HUES6 (cell line): ENCODE measurements around the gene SDK1.
A peak's percentile ranks its signal among the peaks of the same experiment; 100 is the strongest.
"Not testable (repeated sequence)": the region's sequence is repeated elsewhere in the genome, so short reads cannot be mapped to it uniquely, and the experiment has no call there.

Source experiments
- H3K27ac ChIP-seq: 2 replicates; pipeline ENCODE4 v1.7.0; 2013; ENCODE audit warnings: low read depth, mild to moderate bottlenecking, low read length, inconsistent platforms
- H3K27me3 ChIP-seq: 2 replicates; pipeline ENCODE4 v1.6.1; 2013; ENCODE audit warnings: low read length; ENCODE audit not compliant: control insufficient read depth, insufficient read depth
- H3K36me3 ChIP-seq: 2 replicates; pipeline ENCODE4 v1.6.1; 2013; ENCODE audit warnings: low read length; ENCODE audit not compliant: control insufficient read depth, insufficient read depth
- H3K4me1 ChIP-seq: 2 replicates; pipeline ENCODE4 v1.6.1; 2013; ENCODE audit warnings: low read length; ENCODE audit not compliant: control insufficient read depth, insufficient read depth
- H3K4me3 ChIP-seq: 2 replicates; pipeline ENCODE4 v1.5.1; 2013; ENCODE audit warnings: low read depth, low read length
- H3K9ac ChIP-seq: one replicate; pipeline ENCODE4 v1.6.1; 2013; ENCODE audit warnings: mild to moderate bottlenecking, low read length
- H3K9me3 ChIP-seq: 2 replicates; pipeline ENCODE4 v1.6.1; 2013; ENCODE audit warnings: low read depth, low read length; ENCODE audit not compliant: control insufficient read depth, insufficient read depth

SDK1 gene

GRCh38 chr7:4255336-4255735 lies 954.3 kb downstream of the SDK1 start:
- peaks cover 3% of the 10 kb centered on the region for H3K9me3 ChIP-seq
- H3K4me1 ChIP-seq = no peaks in the 10 kb centered on the region
- no peaks in the 10 kb centered on the region for H3K36me3 ChIP-seq
- H3K4me3 ChIP-seq = no peak overlapping the region
- no peaks in the 10 kb centered on the region for H3K27me3 ChIP-seq
- no peak overlapping the region for H3K9ac ChIP-seq
- no peak overlapping the region for H3K27ac ChIP-seq

- H3K9ac ChIP-seq = no peak overlapping the region
Measured at GRCh38 chr7:4256286-4256685, 955.2 kb downstream of the SDK1 start.

GRCh38 chr7:4257146-4258111 lies 956.4 kb downstream of the SDK1 start:
- H3K9ac ChIP-seq = no peak overlapping the region
- no peaks in the 10 kb centered on the region for H3K4me1 ChIP-seq
- H3K9me3 ChIP-seq = peaks cover 3% of the 10 kb centered on the region
- H3K27ac ChIP-seq = no peak overlapping the region
- no peaks in the 10 kb centered on the region for H3K36me3 ChIP-seq
- H3K27me3 ChIP-seq = no peaks in the 10 kb centered on the region
- H3K4me3 ChIP-seq = no peak overlapping the region

More at GRCh38 chr7:4256286-4256685, 955.2 kb downstream of the SDK1 start:
- Histone ChIP-seq H3K4me3 (no peak overlapping the region), H3K27me3 (no peaks in the 10 kb centered on the region), H3K36me3 (no peaks in the 10 kb centered on the region), H3K4me1 (no peaks in the 10 kb centered on the region), H3K9me3 (peaks cover 3% of the 10 kb centered on the region), H3K27ac (no peak overlapping the region)

DNA sequence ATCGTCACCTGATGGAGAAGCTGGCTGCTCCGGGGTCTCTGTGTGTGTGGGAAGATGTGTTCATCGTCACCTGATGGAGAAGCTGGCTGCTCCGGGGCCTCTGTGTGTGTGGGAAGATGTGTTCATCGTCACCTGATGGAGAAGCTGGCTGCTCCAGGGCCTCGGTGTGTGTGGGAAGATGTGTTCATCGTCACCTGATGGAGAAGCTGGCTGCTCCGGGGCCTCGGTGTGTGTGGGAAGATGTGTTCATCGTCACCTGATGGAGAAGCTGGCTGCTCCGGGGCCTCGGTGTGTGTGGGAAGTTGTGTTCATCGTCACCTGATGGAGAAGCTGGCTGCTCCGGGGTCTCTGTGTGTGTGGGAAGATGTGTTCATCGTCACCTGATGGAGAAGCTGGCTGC lies 959.1 kb downstream of the SDK1 start:
- H3K27me3 ChIP-seq, H3K9me3 ChIP-seq, H3K4me1 ChIP-seq, H3K27ac ChIP-seq, H3K36me3 ChIP-seq, H3K9ac ChIP-seq, H3K4me3 ChIP-seq: not testable (repeated sequence)

DNA sequence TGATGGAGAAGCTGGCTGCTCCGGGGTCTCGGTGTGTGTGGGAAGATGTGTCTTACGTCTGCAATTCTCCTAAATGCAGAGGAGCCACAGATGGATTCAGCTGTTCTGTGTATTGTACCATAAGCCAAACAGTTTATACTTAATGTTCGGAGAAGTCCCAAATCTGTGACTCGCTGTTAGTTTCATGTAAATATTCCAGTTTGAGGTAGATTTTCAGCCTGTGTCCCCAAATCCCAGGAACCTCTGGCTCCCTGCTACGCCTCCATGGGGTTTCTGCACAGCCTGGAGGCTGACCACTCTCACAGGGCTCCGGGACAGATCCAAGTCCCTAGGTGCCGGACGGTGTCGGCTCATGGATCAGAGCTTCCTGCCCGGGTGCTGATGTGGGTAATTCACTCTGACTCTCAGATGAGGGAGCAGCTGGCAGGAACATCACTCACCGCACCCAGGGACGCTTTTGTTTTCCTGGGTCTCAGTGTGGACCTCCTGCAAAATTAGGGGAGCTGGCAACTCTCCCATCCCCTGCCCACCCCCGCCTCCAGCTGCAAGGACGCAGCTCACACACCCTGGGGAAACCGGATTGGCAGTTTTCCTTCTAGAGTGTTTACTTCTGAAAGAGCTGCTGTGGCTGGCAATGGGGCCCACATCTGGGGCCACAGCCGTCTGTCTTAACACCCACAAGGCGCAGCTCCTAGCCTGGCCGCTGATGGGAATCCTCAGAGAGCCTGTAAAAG lies 960.0 kb downstream of the SDK1 start:
- no peaks in the 10 kb centered on the region for H3K4me1 ChIP-seq
- H3K27ac ChIP-seq = no peak overlapping the region

DNA sequence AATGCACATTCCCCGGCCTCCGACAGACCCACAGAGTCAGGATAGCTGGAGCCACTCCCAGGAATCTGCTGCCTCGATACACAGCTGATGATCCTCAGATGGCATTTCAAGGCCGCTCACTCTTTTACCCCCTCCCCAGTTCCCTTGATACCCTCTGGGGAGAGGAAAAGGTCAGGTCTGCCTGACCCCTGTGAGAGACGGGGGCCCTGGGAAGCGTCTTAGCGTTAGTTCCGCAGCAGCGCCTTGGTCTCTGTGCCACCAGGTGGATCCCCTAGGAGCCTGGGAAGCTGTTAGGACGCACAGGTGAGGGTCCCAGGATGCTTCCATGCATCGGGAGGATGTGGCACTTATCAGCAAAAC lies 960.5 kb downstream of the SDK1 start:
- Histone ChIP-seq H3K27ac (no peak overlapping the region), H3K27me3 (peaks cover 17% of the 10 kb centered on the region), H3K9me3 (peaks cover 3% of the 10 kb centered on the region), H3K36me3 (no peaks in the 10 kb centered on the region), H3K4me1 (no peaks in the 10 kb centered on the region), H3K9ac (no peak overlapping the region), H3K4me3 (no peak overlapping the region)

More for the DNA sequence above, 960.0 kb downstream of the SDK1 start:
- H3K27me3 ChIP-seq = peaks cover 15% of the 10 kb centered on the region
- H3K9ac ChIP-seq = no peak overlapping the region
- no peaks in the 10 kb centered on the region for H3K36me3 ChIP-seq
- H3K9me3 ChIP-seq = peaks cover 3% of the 10 kb centered on the region
- no peak overlapping the region for H3K4me3 ChIP-seq

- not testable (repeated sequence) for H3K27ac ChIP-seq, H3K36me3 ChIP-seq, H3K4me3 ChIP-seq, H3K9ac ChIP-seq, H3K4me1 ChIP-seq, H3K9me3 ChIP-seq
- H3K27me3 ChIP-seq = peaks cover 17% of the 10 kb centered on the region
Measured at GRCh38 chr7:4264206-4264605, 963.2 kb downstream of the SDK1 start.

DNA sequence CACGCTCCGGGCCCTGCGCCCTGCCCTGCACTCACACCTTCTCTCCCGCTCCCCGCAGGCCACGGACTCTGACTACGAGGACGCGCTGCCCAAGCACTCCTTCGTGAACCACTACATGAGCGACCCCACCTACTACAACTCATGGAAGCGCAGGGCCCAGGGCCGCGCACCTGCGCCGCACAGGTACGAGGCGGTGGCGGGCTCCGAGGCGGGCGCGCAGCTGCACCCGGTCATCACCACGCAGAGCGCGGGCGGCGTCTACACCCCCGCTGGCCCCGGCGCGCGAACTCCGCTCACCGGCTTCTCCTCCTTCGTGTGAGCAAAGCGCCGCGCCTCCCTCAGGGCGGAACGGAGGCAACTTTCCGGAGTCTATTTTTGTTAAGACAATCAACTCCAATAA lies 964.0 kb downstream of the SDK1 start:
- Histone ChIP-seq H3K27ac (no peak overlapping the region), H3K9ac (no peak overlapping the region), H3K4me3 (0 out of 2 replicates have a peak overlapping the region, but pooled peaks have one; percentile 30), H3K4me1 (0 out of 2 replicates have a peak, but pooled peaks cover 4% of the 10 kb centered on the region), H3K27me3 (peaks cover 17% of the 10 kb centered on the region), H3K9me3 (no peaks in the 10 kb centered on the region), H3K36me3 (no peaks in the 10 kb centered on the region)

DNA sequence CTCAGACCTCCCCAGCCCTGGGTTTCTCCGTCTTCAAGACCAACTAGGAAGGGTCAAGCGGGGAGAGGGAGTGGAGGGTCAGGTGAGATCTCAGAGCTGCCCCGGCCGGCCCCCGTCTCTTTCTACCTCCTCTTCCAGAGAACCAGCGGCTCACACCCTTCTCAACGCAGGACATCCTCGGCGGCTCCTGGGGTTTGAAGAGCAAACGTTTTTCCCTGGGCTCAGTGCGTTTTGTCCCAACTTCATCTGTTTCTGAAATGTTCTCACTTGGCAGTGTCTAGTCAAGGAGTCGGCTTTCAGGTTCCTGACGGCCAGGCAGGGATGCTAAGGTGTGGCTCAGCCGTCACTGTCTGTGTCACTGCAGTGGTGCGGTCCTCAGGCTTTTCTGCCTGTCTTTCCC lies 964.6 kb downstream of the SDK1 start:
- Histone ChIP-seq H3K4me3 (no peak overlapping the region), H3K9ac (no peak overlapping the region), H3K27me3 (peaks cover 17% of the 10 kb centered on the region), H3K27ac (no peak overlapping the region), H3K9me3 (no peaks in the 10 kb centered on the region), H3K4me1 (0 out of 2 replicates have a peak, but pooled peaks cover 4% of the 10 kb centered on the region), H3K36me3 (no peaks in the 10 kb centered on the region)

- H3K9me3 ChIP-seq = no peaks in the 10 kb centered on the region
- H3K36me3 ChIP-seq = no peaks in the 10 kb centered on the region
- no peak overlapping the region for H3K27ac ChIP-seq
- no peak overlapping the region for H3K9ac ChIP-seq
- peaks cover 17% of the 10 kb centered on the region for H3K27me3 ChIP-seq
- H3K4me3 ChIP-seq = no peak overlapping the region
- 0 out of 2 replicates have a peak, but pooled peaks cover 4% of the 10 kb centered on the region for H3K4me1 ChIP-seq
Measured at GRCh38 chr7:4266270-4267040, 965.4 kb downstream of the SDK1 start.
